ENCODE results near the gene ABI1. TPM values are rescaled to one million over a fixed set of nuclear protein-coding genes. Genes with fewer than 3 reads are reported as not detected.

ABI1 gene
- polyA plus RNA-seq, 1 donor, result 50.1 TPM

GRCh38 chr10:26721561-26721960 lies 139.2 kb downstream of the ABI1 start:
- H3K36me3 ChIP-seq (ENCODE audit: control insufficient read depth, insufficient read depth, low read length), result peaks cover 56% of the 10 kb centered on the region
- no peaks in the 10 kb centered on the region for H3K27me3 ChIP-seq (ENCODE audit: control insufficient read depth, insufficient read depth, low read length)
- peaks cover 5% of the 10 kb centered on the region for H3K4me1 ChIP-seq (ENCODE audit: control insufficient read depth, insufficient read depth, low read length)
- DNase-seq, result no peak
- WGBS (ENCODE audit: insufficient coverage, low lambda C conversion rate), result no CpG with 5 or more reads among the region's 7 CpGs
- H3K4me3 ChIP-seq (ENCODE audit: low read length), result no peak overlapping the region
- H3K9me3 ChIP-seq (ENCODE audit: control insufficient read depth, low read depth, low read length), result no peaks in the 10 kb centered on the region
- no peak overlapping the region for H3K27ac ChIP-seq (ENCODE audit: low read length)

- no peak overlapping the region for H3K4me3 ChIP-seq (ENCODE audit: low read length)
- no peak overlapping the region for H3K27ac ChIP-seq (ENCODE audit: low read length)
- H3K27me3 ChIP-seq (ENCODE audit: control insufficient read depth, insufficient read depth, low read length), result no peaks in the 10 kb centered on the region
- H3K36me3 ChIP-seq (ENCODE audit: control insufficient read depth, insufficient read depth, low read length), result peaks cover 35% of the 10 kb centered on the region
- peaks cover 28% of the 10 kb centered on the region for H3K4me1 ChIP-seq (ENCODE audit: control insufficient read depth, insufficient read depth, low read length)
- 100% methylated on average over 1 of the region's 7 CpGs for WGBS (ENCODE audit: insufficient coverage, low lambda C conversion rate)
- no peaks in the 10 kb centered on the region for H3K9me3 ChIP-seq (ENCODE audit: control insufficient read depth, low read depth, low read length)
- DNase-seq, result no peak
These were observed 143.3 kb downstream of the ABI1 start for GRCh38 chr10:26717476-26717875.

GRCh38 chr10:26715137-26715487 lies 145.6 kb downstream of the ABI1 start:
- Histone ChIP-seq H3K27ac (ENCODE audit: low read length) (peak overlapping the region; percentile 77), H3K9me3 (ENCODE audit: control insufficient read depth, low read depth, low read length) (no peaks in the 10 kb centered on the region), H3K4me1 (ENCODE audit: control insufficient read depth, insufficient read depth, low read length) (peaks cover 28% of the 10 kb centered on the region), H3K36me3 (ENCODE audit: control insufficient read depth, insufficient read depth, low read length) (peaks cover 24% of the 10 kb centered on the region), H3K4me3 (ENCODE audit: low read length) (no peak overlapping the region), H3K27me3 (ENCODE audit: control insufficient read depth, insufficient read depth, low read length) (no peaks in the 10 kb centered on the region)
- no peak for DNase-seq
- no CpG with 5 or more reads among the region's 2 CpGs for WGBS (ENCODE audit: insufficient coverage, low lambda C conversion rate)

- no peak overlapping the region for H3K4me3 ChIP-seq (ENCODE audit: low read length)
- peak; percentile 87 to 95 for DNase-seq
- H3K9me3 ChIP-seq (ENCODE audit: control insufficient read depth, low read depth, low read length), result no peaks in the 10 kb centered on the region
- H3K4me1 ChIP-seq (ENCODE audit: control insufficient read depth, insufficient read depth, low read length), result peaks cover 28% of the 10 kb centered on the region
- H3K27me3 ChIP-seq (ENCODE audit: control insufficient read depth, insufficient read depth, low read length), result no peaks in the 10 kb centered on the region
- WGBS (ENCODE audit: insufficient coverage, low lambda C conversion rate), result no CpG with 5 or more reads among the region's 1 CpG
- peaks cover 24% of the 10 kb centered on the region for H3K36me3 ChIP-seq (ENCODE audit: control insufficient read depth, insufficient read depth, low read length)
- H3K27ac ChIP-seq (ENCODE audit: low read length), result peak overlapping the region; percentile 77
These were observed 146.2 kb downstream of the ABI1 start for GRCh38 chr10:26714415-26715136.

- Histone ChIP-seq H3K9me3 (ENCODE audit: control insufficient read depth, low read depth, low read length) (no peaks in the 10 kb centered on the region), H3K27ac (ENCODE audit: low read length) (no peak overlapping the region), H3K36me3 (ENCODE audit: control insufficient read depth, insufficient read depth, low read length) (peaks cover 35% of the 10 kb centered on the region), H3K27me3 (ENCODE audit: control insufficient read depth, insufficient read depth, low read length) (no peaks in the 10 kb centered on the region), H3K4me3 (ENCODE audit: low read length) (no peak overlapping the region), H3K4me1 (ENCODE audit: control insufficient read depth, insufficient read depth, low read length) (peaks cover 20% of the 10 kb centered on the region)
- DNase-seq, result no peak
- no CpG with 5 or more reads among the region's 5 CpGs for WGBS (ENCODE audit: insufficient coverage, low lambda C conversion rate)
These were observed 149.4 kb downstream of the ABI1 start for GRCh38 chr10:26711324-26711723.

- H3K4me1 ChIP-seq (ENCODE audit: control insufficient read depth, insufficient read depth, low read length), result peaks cover 3% of the 10 kb centered on the region
- no peaks in the 10 kb centered on the region for H3K27me3 ChIP-seq (ENCODE audit: control insufficient read depth, insufficient read depth, low read length)
- no peak overlapping the region for H3K4me3 ChIP-seq (ENCODE audit: low read length)
- WGBS (ENCODE audit: insufficient coverage, low lambda C conversion rate), result no CpG with 5 or more reads among the region's 10 CpGs
- H3K36me3 ChIP-seq (ENCODE audit: control insufficient read depth, insufficient read depth, low read length), result peaks cover 49% of the 10 kb centered on the region
- DNase-seq, result no peak
- no peak overlapping the region for H3K27ac ChIP-seq (ENCODE audit: low read length)
- H3K9me3 ChIP-seq (ENCODE audit: control insufficient read depth, low read depth, low read length), result no peaks in the 10 kb centered on the region
These were observed 153.8 kb downstream of the ABI1 start for GRCh38 chr10:26706936-26707335.

GRCh38 chr10:26706206-26706605 lies 154.6 kb downstream of the ABI1 start:
- Histone ChIP-seq H3K36me3 (ENCODE audit: control insufficient read depth, insufficient read depth, low read length) (peaks cover 49% of the 10 kb centered on the region), H3K27ac (ENCODE audit: low read length) (no peak overlapping the region)
- WGBS (ENCODE audit: insufficient coverage, low lambda C conversion rate), result no CpG with 5 or more reads among the region's 6 CpGs

GRCh38 chr10:26703974-26704373 lies 156.8 kb downstream of the ABI1 start:
- no peak for DNase-seq
- Histone ChIP-seq H3K4me1 (ENCODE audit: control insufficient read depth, insufficient read depth, low read length) (peaks cover 25% of the 10 kb centered on the region), H3K27me3 (ENCODE audit: control insufficient read depth, insufficient read depth, low read length) (no peaks in the 10 kb centered on the region), H3K36me3 (ENCODE audit: control insufficient read depth, insufficient read depth, low read length) (peaks cover 43% of the 10 kb centered on the region), H3K4me3 (ENCODE audit: low read length) (no peak overlapping the region), H3K27ac (ENCODE audit: low read length) (no peak overlapping the region), H3K9me3 (ENCODE audit: control insufficient read depth, low read depth, low read length) (peaks cover 3% of the 10 kb centered on the region)
- 73% methylated on average over 2 of the region's 9 CpGs for WGBS (ENCODE audit: insufficient coverage, low lambda C conversion rate)

More at GRCh38 chr10:26706206-26706605, 154.6 kb downstream of the ABI1 start:
- Histone ChIP-seq H3K4me3 (ENCODE audit: low read length) (no peak overlapping the region), H3K27me3 (ENCODE audit: control insufficient read depth, insufficient read depth, low read length) (no peaks in the 10 kb centered on the region), H3K4me1 (ENCODE audit: control insufficient read depth, insufficient read depth, low read length) (peaks cover 9% of the 10 kb centered on the region), H3K9me3 (ENCODE audit: control insufficient read depth, low read depth, low read length) (peaks cover 2% of the 10 kb centered on the region)
- DNase-seq, result no peak

GRCh38 chr10:26703096-26703495 lies 157.7 kb downstream of the ABI1 start:
- Histone ChIP-seq H3K36me3 (ENCODE audit: control insufficient read depth, insufficient read depth, low read length) (peaks cover 35% of the 10 kb centered on the region), H3K27me3 (ENCODE audit: control insufficient read depth, insufficient read depth, low read length) (no peaks in the 10 kb centered on the region), H3K27ac (ENCODE audit: low read length) (no peak overlapping the region), H3K9me3 (ENCODE audit: control insufficient read depth, low read depth, low read length) (peaks cover 3% of the 10 kb centered on the region), H3K4me1 (ENCODE audit: control insufficient read depth, insufficient read depth, low read length) (peaks cover 25% of the 10 kb centered on the region), H3K4me3 (ENCODE audit: low read length) (no peak overlapping the region)
- WGBS (ENCODE audit: insufficient coverage, low lambda C conversion rate), result 50% methylated on average over 1 of the region's 4 CpGs
- no peak for DNase-seq

GRCh38 chr10:26700884-26701630 lies 159.7 kb downstream of the ABI1 start:
- Histone ChIP-seq H3K27me3 (ENCODE audit: control insufficient read depth, insufficient read depth, low read length) (no peaks in the 10 kb centered on the region), H3K4me3 (ENCODE audit: low read length) (no peak overlapping the region), H3K4me1 (ENCODE audit: control insufficient read depth, insufficient read depth, low read length) (peaks cover 27% of the 10 kb centered on the region), H3K9me3 (ENCODE audit: control insufficient read depth, low read depth, low read length) (peaks cover 3% of the 10 kb centered on the region), H3K27ac (ENCODE audit: low read length) (peak overlapping the region; percentile 66), H3K36me3 (ENCODE audit: control insufficient read depth, insufficient read depth, low read length) (peaks cover 16% of the 10 kb centered on the region)
- peak; percentile 37 to 67 for DNase-seq
- 20% methylated on average over 1 of the region's 4 CpGs for WGBS (ENCODE audit: insufficient coverage, low lambda C conversion rate)

Measured in large intestine (tissue), 3 donors.